HuH-7.5 (cell line): ENCODE results near the gene DTNB.

ENCODE experiments used
- DNase-seq: peaks from one replicate; pipeline ENCODE4 v3.0.0; 2011; ENCODE audit warnings: low spot score

The DTNB gene

GRCh38 chr2:25386971-25387875 lies 286.2 kb downstream of the DTNB start:
- DNase-seq, result no peak

GRCh38 chr2:25385910-25386309 lies 287.5 kb downstream of the DTNB start:
- DNase-seq, result no peak

- DNase-seq, result no peak
Observed at GRCh38 chr2:25383806-25384205, 289.6 kb downstream of the DTNB start.

- DNase-seq, result no peak
Observed at GRCh38 chr2:25381502-25381901, 291.9 kb downstream of the DTNB start.

- no peak for DNase-seq
Observed at GRCh38 chr2:25380586-25381375, 292.6 kb downstream of the DTNB start.

GRCh38 chr2:25380023-25380422 lies 293.4 kb downstream of the DTNB start:
- no peak for DNase-seq

- no peak for DNase-seq
Observed at GRCh38 chr2:25379535-25379934, 293.8 kb downstream of the DTNB start.

GRCh38 chr2:25378731-25379490 lies 294.5 kb downstream of the DTNB start:
- no peak for DNase-seq

GRCh38 chr2:25377822-25378421 lies 295.5 kb downstream of the DTNB start:
- DNase-seq, result no peak

GRCh38 chr2:25376750-25377621 lies 296.4 kb downstream of the DTNB start:
- peak; percentile 83 for DNase-seq

- DNase-seq, result no peak
Observed at GRCh38 chr2:25375989-25376545, 297.3 kb downstream of the DTNB start.

GRCh38 chr2:25375371-25375988 lies 297.9 kb downstream of the DTNB start:
- DNase-seq, result no peak

GRCh38 chr2:25374827-25375226 lies 298.6 kb downstream of the DTNB start:
- no peak for DNase-seq

- DNase-seq, result no peak
Observed at GRCh38 chr2:25374411-25374810, 299.0 kb downstream of the DTNB start.

- DNase-seq, result no peak
Observed at GRCh38 chr2:25373269-25373981, 300.0 kb downstream of the DTNB start.

- no peak for DNase-seq
Observed at GRCh38 chr2:25372405-25373268, 300.7 kb downstream of the DTNB start.

GRCh38 chr2:25371253-25372241 lies 301.8 kb downstream of the DTNB start:
- DNase-seq, result no peak
